NOMO-1 (cell line): ENCODE measurements around the gene NR2F1-AS1.

Experiments
- DNase-seq, 2 experiments: peaks; one replicate each; lab custom pipeline; 2025; ENCODE audit not compliant: unreplicated experiment in 2 of 2; lab: John Stamatoyannopoulos, UW

Gene NR2F1-AS1

DNA sequence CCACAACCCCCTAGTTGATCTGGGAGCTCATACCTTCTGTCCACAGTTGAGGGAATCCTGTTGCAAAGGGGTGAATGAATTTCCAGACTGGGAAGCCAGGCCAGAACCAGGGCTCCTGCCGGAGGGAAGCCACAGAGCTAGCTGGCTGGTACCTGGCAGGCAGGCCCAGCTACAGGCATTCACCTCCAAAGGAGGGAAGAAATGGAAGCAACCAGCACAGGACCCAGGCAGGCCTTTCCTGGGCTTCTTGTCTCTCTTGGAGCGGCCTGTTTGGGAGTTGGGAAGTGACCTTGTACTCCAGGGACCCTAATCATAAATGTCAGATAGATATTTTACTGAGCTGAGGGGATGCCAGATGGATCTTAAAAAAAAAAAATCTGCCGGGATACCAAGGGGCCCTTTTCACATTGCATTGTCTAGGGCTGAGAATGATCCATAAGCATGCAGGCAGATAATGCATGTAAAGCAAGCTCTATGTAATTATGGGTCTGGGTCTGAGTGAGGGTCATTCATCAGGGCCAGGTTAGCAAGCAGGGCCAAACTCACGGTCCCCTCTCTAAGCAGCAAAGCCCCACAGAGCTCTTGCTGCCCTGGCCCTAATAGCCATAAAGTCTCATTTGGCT lies 10.4 kb upstream of the NR2F1-AS1 start:
- no peak for DNase-seq

DNA sequence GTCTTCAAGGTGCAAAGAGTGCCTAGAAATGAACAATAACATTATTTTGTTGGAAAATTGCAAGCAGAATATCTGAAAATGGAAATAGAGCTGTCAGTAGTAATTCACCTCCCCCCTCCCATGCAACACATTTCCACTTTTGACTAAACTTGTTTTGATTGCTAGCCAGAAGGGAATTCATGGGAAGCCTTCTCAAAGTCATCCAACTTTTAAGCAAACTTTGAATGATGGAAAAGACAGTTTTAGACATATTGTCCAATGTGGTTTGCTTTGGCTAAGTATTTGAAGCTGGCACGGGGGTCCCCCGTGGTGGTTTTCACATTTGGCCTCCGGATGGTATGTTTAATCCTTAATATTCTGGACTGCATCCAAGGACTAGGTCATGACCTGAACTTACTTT lies 9.5 kb upstream of the NR2F1-AS1 start:
- no peak for DNase-seq

DNA sequence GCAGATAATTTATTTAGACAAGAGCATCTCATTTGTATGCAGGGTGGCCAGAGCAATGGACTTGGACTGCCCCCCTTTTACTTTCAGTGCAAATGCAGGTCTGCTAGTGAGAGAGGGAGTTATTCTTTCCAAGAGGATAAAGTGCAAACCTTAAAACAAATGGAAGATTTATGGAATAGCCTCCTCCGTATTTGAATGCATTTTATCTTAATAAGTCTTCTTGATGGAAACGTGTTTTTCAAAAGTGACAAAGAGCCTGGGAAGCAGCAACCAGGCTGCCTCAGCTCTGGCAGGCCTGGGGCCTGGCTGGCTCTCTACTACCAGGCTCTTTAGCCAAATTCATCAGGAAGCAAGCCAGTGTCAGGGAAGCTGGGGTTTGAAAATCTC lies 8.8 kb upstream of the NR2F1-AS1 start:
- DNase-seq: no peak

DNA sequence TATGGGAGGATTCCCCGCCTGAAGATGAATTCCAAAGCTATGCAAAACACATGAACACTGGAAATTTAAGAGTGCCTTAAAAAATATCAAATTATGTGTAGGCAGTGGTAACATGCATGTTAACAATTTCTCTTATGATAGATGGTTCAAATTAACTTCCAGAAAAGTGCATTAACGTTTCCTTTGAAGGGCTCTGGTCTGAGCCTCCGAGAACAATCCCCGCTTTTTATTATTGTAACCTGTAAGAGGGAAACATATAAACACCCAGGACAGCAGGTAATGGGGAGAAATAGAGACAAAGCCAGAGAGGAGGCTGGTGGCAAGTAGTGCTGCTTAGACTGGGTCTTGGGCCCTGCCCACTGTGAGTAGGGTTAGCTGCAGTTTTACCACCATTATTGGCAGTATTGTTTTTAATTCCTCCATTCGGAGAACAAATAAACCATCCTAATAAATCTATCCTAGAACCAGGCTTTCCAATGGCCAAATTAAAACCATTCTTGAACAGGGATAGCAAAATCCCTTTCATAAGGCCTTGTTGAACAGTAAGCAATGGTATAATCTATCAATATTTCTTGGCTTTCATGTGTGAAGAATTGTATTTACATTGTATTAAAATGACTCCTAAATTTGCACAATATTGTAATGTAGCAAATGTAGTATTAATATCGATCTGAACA lies 8.3 kb upstream of the NR2F1-AS1 start:
- no peak for DNase-seq

DNA sequence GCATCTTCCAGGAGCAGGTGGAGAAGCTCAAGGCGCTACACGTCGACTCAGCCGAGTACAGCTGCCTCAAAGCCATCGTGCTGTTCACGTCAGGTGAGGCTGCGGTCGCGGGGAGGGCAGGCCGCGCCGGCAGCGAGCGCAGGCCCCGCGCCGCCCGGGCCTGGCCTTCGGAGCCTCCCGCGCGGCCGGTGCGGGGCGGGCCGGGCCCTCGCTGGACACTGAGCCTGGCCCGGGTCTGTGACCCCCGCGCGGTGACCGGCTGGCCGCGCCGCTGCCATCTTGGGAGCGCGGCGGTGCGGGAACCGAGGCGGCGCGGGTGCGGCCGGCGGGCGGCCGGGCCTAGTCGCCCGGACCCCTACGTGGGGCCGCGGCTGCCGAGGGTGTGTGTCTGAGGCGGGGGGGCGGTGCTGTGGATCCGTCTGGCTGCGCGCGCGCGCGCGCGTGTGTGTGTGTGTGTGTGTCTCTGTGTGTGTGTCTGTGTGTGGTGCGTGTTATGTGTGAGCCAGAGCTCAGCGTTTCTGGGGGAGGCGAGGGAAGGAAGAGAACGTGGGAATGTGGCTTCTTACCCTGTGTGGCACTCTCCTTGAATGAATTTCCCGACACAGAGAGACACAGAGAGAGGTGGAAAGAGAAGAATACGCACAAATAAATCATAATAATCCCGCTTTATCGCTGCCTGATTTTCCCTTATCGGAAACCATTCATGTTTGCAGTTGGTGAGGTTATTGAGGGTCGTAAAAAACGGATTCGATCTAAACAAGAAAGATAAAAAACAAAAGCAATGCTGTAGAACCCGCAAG lies 7.5 kb upstream of the NR2F1-AS1 start:
- DNase-seq: no peak

DNA sequence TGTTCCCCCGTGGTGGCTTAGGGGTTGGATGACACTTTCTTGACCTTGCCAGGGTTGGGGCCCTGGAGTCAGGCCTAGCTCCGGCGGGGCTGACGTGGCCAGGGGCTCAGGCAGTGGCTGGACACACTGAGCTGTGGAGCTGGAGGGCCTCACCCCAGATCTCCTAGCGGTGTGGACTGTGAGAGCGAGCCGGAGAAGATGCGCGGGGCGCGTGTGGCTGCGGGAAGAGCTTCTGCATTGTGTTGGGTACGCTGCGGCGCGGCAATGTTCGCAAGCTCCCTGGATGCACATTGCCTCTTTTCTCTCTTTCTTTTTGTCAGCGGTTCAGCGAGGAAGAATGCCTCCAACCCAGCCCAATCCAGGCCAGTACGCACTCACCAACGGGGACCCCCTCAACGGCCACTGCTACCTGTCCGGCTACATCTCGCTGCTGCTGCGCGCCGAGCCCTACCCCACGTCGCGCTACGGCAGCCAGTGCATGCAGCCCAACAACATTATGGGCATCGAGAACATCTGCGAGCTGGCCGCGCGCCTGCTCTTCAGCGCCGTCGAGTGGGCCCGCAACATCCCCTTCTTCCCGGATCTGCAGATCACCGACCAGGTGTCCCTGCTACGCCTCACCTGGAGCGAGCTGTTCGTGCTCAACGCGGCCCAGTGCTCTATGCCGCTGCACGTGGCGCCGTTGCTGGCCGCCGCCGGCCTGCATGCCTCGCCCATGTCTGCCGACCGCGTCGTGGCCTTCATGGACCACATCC lies 6.8 kb upstream of the NR2F1-AS1 start:
- no peak for DNase-seq

DNA sequence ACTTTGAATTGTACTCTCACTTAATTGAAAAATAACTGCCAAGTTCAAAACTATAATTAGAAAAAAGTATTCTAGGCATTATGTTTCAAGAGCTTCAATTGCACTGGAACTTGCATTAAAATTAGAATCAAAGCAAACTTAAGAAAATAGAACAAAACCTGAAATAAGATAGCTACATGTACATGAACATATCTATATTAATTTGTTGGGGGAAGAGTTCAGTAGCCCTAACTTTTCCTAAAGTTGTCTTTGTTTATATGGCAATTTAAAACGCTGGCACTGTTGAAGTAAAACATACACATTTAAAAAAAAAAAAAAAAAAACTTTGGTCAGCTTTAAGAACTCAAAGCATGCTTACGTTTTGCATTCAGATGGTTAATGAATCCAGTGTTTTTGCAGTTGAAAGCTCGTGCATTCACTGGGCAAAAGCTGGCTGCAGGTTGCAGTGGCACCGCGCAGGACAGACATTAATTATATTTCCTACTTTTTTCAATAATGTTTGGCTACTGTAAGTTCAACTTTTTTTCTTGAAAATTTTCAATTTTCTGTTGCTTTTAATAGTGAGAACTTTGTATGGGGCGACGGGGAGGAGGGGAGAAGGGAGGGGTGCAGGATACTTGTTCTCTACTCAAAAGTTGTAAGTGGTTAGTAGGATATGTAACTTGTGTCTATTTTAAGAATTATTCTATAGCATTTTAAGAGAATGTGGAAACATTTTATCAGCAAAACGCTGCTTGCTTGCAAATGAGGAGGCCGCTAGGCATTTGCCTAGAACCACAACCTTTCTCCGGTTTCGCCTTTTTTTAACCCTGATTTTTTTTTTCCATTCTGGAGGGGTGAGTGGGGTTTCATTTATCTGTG lies 5.9 kb upstream of the NR2F1-AS1 start:
- DNase-seq: no peak

DNA sequence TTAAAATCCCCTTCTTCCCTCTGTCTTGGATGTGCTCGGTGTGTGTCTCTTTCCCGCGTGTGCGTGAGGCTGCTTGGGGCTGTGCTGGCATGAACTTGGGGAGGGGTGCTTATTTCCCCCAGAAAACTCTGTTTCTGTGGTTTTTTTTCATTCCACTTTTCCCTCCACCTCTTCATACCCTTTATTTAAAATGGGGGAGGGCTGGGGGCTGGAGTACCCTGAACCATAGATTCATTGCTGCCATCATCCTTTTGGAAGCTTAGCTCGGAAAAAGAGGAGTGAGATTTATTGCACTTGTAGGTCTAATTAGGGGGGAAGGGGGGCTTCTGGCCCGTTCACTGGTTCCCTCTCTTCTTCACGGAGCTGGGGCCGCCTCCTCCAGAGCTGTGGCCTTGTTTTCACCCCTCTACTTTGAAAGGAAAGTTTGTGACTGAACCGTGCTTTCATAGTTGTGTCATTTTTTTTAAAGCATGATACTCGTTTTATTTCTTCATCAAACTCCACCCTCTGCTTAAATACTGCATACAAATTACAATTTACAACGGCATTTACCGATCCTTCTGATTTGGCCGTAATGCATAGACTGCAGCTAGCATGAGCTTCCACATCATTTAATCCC lies 4.9 kb upstream of the NR2F1-AS1 start:
- DNase-seq: no peak

DNA sequence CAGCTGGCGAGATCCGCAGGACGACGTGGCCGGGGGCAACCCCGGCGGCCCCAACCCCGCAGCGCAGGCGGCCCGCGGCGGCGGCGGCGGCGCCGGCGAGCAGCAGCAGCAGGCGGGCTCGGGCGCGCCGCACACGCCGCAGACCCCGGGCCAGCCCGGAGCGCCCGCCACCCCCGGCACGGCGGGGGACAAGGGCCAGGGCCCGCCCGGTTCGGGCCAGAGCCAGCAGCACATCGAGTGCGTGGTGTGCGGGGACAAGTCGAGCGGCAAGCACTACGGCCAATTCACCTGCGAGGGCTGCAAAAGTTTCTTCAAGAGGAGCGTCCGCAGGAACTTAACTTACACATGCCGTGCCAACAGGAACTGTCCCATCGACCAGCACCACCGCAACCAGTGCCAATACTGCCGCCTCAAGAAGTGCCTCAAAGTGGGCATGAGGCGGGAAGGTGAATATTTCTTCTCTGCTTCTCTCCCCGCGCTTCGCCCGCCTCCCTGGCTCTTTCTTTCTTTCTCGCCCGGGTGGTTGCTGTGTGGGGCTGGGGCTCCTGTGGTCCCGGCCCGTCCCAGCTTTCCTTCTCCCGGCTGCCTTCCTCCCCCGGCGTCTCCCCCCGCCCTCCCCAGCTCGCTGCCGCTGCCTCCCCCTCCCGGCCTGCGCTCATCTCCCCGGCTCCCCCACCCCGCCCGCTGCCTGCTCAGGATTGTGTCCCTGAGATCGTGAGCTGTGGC lies 4.2 kb upstream of the NR2F1-AS1 start:
- peak in 1 of 2 experiments; percentile 52 for DNase-seq

DNA sequence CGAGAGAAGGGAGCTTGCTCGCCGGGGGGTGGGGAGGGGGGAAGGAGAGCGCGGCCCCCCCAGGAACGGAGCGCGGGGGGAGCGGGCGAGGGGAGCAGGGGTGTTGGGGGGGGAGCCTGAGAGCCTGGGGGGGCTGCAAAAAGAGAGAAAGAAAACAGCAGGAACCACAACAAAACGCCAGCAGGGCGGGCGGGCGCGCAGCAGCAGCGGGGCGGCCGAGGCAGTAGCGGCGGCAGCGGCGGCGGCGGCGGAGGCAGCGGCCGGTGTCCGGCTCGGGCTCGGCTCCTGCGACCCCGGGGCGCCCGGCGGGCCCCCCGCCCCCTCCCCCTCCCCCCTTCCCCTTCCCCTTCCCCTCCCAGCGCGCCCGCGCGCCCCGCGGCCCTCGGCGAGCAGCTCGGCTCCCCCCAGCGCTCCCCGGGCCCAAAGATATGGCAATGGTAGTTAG lies 3.6 kb upstream of the NR2F1-AS1 start:
- DNase-seq: no peak

DNA sequence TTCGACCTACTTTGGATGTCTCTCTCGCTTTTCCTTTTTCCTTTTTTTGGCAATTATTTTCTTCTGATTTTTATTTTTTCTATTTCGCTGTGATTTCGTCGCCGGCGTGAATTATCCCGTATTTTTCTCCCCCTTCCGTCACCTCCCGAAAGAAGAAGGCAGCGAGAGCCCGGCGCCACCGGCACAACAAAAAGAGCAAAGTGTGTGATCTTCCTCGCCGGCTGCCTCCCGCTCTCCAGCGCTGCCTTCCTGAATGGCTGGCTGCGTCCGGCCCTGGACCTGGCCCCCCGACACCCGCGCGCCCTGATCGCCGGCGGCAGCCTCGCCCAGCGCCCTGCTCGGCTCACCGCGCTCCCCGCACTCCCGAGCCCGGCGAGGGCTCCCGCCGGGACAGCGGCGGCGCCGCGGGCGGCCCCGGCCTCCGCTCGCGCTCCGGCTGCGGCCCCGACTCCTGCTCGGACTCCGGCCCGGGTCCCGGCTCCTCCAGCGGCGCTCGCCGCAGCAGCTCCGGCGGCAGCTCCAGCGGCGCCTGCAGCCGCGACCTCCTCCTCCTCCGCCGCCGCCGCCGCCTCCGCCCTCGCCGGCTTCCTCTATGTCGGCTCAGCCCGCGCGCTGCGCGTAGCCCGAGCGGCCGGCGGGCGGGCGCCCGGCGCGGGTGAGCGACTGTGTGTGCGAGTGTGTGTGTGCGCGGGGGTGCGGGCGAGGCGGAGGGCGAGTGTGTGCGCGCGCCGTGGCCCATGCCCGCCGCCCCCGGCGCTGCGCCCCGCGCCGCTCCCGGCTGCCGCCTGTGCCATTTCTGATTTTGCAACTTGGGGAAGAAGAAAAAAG lies 3.0 kb upstream of the NR2F1-AS1 start:
- peak; percentile 19 to 42 for DNase-seq

DNA sequence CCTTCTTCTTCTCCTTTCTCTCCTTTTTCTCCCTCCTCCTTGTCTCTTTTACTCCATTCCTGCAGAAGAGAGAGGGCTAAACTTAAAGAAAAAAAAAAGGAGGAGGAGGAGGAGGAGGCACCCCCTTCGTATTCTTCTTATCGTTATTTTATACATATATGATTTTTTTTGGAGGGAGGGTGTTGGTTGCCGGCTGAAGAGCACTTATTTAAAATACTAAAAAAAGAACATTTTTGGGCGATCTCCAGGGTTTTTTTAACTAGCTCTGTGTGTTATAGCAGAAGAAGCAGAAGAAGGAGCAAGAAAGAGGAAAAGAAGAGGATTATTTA lies 2.4 kb upstream of the NR2F1-AS1 start:
- no peak for DNase-seq

DNA sequence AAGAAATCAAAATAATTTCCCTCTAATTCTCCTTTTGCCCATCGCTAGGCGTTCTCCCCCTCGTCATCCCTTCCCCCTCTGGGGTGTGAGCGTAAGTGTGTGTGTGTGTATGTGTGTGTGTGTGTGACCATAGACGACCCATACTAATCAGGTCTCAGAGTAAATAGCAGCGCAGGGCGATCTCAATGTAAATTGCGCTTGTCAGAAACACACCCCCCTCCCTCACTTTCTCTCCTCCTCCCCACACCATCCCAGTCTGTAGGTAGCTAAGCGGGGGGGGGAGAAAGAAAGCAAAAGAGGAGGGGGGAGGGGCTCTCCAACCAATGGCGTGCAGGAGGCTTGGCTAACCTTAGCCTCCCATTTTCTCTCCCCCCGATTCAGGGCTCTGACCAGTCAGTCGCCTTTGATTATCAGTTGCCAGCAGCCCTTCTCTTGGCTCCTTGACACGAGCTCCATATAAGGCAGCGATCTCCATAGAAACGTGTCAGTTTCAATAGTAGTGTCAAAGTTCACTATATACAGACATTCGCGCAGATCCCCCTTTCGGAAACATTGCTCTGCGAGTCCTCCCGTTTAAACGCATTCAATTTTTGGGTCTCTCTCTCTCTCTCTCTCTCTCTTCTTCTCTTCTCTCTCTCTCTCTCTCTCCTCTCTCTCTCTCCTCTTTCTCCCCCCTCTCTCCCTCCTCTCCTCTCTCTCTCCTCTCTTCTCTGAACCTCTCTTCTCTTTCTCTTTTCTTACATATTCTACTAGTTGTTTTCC lies 1.8 kb upstream of the NR2F1-AS1 start, which contains the start of gene NR2F1:
NR2F1 (plus strand) TSS at position 546 of the 762 bp plus-strand sequence. CDS start 1,802 bp downstream, outside the sequence.
- DNase-seq: peak in 1 of 2 experiments; percentile 36

DNA sequence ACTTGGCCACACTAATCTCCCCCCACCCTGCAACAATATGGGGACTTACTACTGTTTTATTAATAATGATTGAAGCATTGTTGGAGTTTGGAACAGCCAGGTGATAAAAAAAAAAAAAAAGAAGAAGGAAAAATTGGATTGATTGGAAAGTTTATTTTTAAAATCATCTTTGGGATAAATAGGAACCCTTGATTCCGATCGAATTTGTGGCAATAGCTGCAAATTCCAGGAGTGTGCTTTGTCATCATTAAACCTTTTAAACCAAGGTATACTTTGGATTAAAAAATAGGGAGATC lies 1.1 kb upstream of the NR2F1-AS1 start:
- no peak for DNase-seq

DNA sequence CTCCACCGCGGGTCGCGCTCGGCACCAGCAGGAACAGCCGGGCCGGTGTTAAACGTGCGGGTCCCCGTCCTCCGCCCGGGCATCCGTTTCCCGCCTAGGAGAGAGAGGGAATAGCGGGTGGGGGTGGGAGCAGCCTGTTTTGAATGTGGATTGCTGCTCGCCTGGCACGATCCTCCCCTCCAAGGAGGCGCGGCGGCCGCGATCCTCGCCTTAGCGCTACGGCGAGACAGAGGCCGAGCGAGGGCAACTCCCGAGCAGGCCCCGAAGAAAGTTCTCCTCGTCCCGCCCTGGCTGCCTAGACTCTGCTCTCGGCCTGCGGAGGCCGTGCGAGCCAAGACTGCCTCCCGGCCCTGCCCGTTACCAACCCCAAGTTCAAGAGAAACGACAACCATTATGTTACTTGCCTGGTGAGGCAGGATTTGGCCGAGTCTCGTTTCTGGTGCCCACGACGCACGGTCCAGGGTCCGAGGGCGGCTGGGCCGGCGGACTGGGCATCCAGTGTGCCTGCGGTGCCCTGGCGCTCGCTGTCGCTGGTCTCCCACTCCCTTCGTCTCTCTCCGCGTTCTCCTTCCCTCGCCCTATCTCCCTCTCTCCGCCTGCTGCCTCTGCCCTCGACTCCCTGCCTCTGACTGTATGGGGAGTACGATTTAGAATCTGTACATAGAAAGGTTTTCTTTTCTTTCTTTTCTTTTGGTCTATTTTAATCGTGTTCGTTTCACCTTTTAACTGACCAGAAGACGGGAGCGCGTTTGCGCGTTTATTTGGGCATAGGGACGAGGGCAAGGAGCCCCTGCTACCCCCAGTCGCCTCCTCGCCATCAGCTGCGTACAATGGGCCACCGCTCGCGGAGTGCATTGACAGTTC lies 724 bp downstream of the NR2F1-AS1 start:
- no peak for DNase-seq

DNA sequence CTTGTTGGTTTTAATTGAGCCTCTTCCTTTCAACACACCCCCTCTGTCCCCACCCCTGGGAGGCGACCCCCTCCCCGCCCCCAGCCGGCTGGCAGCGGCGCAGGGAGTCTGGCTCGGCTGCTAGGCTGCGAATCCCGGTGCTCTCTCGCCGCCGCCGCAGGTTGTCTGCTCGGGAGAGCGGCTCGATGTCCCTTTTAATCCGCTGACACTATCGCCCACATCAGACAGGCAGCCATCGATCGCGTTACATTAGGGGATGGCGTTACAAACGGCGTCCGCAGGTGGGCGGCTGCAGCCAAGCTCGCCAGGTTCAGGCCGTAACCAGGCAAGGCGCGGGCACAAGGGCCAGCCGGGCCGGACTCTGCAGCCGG lies 1.3 kb downstream of the NR2F1-AS1 start:
- DNase-seq: no peak
